KOPT-K1 (cell line): Measurements from ENCODE around the gene SYNDIG1.

ENCODE experiments used
- H3K27ac ChIP-seq: fragments of 200-600 bp; sonication (generic); 2 replicates; pipeline ENCODE4 v1.5.1; 2016; ENCODE audit warnings: antibody characterized with exemption, mild to moderate bottlenecking, low read depth, low read length; ENCODE audit not compliant: poor library complexity, severe bottlenecking
- H3K36me3 ChIP-seq: fragments of 200-600 bp; sonication (generic); 2 replicates; pipeline ENCODE4 v1.5.1; 2017; ENCODE audit warnings: antibody characterized with exemption, mild to moderate bottlenecking, low read length, moderate library complexity; ENCODE audit not compliant: insufficient read depth
- H3K9me3 ChIP-seq: fragments of 200-600 bp; sonication (generic); 2 replicates; pipeline ENCODE4 v1.5.1; 2017; ENCODE audit warnings: antibody characterized with exemption, low read length, mild to moderate bottlenecking; ENCODE audit not compliant: insufficient read depth, poor library complexity, severe bottlenecking

SYNDIG1 gene

DNA sequence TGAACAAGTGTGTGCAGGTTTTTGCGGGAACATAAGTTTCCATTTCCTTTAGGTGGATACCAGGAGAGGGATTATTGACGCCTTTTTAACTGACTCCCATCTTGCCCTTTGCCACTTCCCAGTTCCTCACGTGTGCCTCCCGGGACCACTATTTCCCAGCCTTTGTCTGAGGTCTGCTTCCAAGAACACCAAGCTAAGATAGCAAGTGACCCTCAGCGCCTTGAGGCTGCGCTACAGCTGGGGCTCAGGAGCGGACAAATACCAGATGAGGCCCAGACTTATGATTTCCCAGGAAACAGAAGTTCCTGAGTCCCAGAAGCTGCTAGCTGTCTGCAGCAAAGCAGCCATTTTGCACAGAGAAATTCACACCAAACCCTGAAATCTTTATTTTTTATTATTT is 216.7 kb downstream of the SYNDIG1 start:
- peaks cover 7% of the 10 kb centered on the region for H3K9me3 ChIP-seq
- H3K27ac ChIP-seq: no peak overlapping the region
- H3K36me3 ChIP-seq: no peaks in the 10 kb centered on the region

DNA sequence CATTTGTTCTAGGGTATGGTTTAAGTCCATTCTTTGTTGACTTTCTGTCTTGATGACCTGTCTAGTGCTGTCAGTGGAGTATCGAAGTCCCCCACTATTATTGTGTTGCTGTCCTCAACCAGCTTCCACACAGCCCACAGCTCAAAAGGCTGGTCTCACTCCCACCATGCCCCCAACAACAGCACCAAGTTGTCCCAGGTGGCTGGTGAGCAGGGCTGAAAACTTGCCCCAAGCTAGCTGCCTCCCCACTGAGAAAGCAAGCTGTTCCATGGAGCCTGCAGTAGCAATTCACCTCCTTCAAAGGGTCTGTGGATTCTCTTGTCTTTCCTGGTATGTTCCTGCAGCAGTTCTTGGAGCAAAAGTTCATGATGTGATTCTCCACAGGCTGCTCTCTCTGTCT is 221.0 kb downstream of the SYNDIG1 start:
- H3K9me3 ChIP-seq: peaks cover 7% of the 10 kb centered on the region
- no peak overlapping the region for H3K27ac ChIP-seq
- no peaks in the 10 kb centered on the region for H3K36me3 ChIP-seq

DNA sequence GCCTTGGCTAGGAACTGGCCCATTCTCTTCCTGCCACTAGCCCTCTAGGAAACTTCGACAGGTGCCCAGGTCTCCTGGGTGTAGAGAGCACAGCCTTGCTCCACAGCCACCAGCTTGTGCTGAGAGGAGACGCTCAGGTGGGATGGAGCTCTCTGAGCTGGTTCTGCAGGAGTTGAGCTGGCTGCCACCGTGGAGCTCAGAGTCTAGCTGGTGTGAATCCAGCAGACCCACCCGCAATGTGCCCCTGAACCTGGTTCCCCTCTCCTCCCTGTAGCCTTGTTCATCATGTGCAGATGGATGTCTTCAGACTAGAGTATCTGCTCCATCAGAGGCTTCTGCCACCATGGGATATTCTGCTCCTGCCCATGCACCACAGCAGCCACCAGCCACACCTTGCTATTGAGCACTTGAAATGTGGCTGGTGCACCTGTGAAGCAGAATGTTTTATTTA is 222.5 kb downstream of the SYNDIG1 start:
- Histone ChIP-seq H3K36me3 (no peaks in the 10 kb centered on the region), H3K9me3 (peaks cover 7% of the 10 kb centered on the region), H3K27ac (no peak overlapping the region)

DNA sequence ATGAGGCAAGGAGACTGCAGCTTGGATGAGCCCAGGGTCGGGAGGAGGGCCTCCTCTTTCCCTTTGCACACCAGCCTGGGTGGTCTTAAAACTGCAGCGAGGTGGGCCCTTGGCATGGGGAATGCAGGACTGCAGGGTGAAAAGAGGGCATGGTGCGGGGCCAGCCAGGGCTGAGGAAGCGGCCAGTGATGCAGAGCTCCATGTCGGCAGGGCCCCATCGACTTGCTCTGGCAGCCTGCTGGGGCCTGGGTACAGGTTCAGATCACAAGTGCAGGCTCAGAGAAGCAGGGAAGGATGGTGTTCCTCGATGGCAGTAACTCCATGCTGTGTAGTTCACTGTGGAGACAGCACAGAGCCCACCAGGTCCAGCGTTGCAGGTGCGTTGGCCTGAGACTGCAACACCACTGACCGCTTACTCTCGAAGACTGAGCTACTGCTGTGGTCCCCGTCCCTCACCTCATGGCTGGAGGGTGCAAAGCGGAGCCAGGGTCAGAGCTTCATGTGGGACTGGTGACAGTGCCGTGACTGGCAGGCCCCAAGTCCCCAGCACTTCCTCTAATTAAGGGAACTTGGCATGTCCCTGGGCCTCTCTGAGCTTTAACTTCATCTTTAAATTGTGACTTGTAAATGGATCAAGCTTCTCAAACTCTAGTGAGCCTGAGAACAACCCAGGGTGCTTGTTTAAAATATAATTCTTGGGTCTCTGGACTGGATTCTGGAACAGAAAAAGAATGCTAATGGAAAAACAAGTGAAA is 223.2 kb downstream of the SYNDIG1 start:
- Histone ChIP-seq H3K36me3 (no peaks in the 10 kb centered on the region), H3K27ac (no peak overlapping the region), H3K9me3 (peaks cover 5% of the 10 kb centered on the region)

DNA sequence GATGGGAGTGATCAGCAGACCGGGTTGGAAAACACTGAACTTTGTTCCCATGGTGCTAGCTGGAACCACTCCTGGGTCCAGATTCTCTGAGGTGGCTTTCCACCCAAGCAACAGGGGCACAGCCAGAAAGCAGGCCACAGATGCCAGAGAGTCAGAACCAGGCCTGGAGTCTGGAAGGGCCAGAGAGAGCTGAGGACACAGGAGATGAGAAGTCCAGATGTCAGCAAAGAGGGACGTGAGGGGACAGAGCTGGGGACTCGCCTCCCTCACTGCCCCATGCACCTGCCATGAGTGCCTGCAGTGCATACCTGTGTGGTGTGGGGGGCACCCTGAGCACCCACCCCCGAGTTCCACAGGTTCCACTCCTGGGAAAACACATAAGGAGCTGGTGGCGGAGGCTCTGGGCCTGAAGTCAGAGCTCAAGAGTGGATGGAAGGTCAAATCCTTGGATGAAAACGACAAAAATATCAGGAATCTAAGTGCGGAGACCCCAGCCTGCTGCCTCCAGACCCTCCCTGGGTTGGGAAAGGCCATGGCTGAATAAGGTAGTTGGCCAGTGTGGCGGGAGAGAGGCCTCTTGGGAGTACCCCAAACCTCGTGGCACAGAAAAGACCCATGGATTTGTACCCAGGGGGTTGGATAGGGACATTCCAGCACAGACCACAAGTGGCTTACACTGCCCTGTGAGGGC is 224.2 kb downstream of the SYNDIG1 start:
- H3K36me3 ChIP-seq: no peaks in the 10 kb centered on the region
- H3K27ac ChIP-seq: no peak overlapping the region
- H3K9me3 ChIP-seq: no peaks in the 10 kb centered on the region

DNA sequence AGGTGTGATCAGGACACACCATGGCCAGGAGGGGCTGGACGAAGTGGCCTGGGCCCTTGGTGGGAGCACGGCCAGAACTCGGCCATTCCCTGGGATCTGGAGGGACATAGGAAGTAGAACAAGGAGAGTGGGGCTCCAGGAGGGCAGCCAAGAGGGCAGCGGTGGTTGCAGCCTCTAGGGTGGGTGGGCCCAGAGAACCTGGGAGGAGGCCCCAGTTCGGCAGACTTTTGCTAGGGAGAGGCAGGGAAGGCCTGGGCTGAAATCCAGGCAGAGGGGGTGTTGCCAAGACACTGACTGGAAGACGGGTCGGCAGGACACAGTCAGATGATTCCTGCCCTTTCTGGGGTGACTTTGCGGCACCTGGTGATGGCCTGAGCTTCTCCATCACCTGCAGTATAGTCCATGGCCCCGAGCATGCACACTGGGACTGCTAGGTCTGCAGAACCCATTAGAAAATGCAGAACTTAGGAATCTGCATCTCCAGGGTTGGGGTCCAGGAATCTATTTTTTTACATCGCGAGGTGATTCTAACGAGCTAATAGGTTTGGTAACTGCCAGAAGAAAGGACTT is 224.8 kb downstream of the SYNDIG1 start:
- no peak overlapping the region for H3K27ac ChIP-seq
- H3K9me3 ChIP-seq: no peaks in the 10 kb centered on the region
- H3K36me3 ChIP-seq: no peaks in the 10 kb centered on the region

DNA sequence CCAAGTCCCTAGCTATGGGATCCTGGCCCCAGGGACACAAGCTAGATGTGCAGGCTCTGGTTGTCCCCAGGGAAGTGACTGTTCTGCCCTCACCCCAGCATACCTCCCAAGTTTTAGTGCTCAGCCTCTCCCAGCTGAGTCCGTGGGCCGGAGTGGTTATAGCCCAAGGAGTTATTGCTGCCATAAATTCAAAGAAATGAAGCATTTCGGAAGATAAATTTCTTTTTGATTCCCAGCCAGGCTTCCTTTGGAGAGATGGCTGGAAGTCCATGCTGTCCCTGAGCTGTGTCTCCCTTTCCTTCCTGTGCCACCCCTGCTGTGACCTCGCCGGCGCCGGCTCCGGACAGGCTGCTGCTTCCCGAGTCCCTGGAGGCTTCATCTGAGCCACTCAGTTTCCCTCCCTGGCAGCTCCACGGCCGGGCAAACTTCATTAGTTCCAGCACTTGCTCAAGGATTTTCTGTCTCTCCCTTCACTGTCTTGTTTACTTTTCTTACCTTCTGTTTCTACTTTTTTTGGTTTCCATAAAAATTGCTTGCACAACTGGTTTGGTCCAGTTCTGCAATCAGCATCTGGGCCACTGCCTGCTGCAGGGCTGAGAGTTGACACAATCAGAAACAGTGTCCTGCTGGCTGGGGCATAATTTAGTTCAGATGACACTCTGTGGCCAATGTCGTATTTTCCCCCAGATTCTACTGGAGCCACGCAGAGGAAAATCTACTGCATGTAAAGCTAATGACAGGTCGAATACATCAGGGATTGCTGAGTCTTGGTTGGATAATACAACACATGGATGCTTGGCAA is 225.5 kb downstream of the SYNDIG1 start:
- no peak overlapping the region for H3K27ac ChIP-seq
- no peaks in the 10 kb centered on the region for H3K36me3 ChIP-seq
- no peaks in the 10 kb centered on the region for H3K9me3 ChIP-seq

DNA sequence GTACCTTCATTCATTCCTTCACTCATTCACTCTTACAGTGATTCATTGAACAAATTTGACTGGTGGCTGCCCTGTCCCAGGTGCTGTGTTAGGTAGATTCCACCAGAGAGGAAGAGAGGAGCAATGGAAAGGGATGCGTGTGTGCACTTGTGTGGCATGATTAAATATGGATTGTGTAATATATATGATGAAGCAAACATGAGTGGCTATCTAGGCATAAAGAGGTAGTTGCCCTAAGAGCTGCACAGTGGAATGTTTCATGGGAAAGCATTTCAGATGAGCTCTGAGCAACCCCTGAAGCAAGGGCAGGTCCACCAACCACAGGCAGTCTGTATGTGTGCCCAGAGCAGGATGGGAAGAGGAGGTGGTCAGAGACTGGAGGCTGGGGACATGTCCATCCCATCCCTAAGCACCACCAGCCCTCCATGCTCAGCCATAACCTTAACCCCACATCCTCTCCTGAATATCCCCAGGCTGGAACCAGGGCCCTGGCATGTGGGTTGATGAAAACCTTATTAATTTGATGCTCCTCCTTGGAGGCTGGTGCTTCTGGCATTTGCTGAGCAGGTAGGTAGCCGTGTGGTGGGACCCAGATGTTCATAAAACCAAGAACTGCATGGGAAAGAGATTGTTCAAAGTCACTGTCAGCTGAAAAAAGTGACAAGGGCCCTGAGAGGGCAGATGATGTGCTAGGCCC is 226.2 kb downstream of the SYNDIG1 start:
- H3K36me3 ChIP-seq: no peaks in the 10 kb centered on the region
- H3K9me3 ChIP-seq: no peaks in the 10 kb centered on the region
- no peak overlapping the region for H3K27ac ChIP-seq

DNA sequence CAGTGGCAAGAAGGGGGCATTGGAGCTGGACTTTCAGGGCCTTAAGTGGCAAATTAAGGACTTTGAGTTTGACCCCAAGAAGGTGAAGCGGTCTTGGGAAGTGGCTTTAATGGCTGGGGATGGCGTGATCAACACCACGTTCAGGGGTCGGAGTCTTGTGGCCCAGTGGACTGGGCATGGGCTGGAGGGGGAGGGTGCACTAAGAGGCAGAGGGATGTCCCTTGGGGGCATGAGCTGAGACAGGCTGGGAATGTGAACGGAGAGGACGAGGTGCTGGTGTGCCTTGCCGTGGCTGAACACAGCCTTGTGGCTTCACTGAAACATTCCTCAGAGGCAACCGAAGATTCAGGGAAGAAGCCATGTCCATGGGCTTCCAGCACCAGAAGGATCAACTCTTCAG is 227.0 kb downstream of the SYNDIG1 start:
- H3K27ac ChIP-seq: no peak overlapping the region
- no peaks in the 10 kb centered on the region for H3K36me3 ChIP-seq
- H3K9me3 ChIP-seq: no peaks in the 10 kb centered on the region

DNA sequence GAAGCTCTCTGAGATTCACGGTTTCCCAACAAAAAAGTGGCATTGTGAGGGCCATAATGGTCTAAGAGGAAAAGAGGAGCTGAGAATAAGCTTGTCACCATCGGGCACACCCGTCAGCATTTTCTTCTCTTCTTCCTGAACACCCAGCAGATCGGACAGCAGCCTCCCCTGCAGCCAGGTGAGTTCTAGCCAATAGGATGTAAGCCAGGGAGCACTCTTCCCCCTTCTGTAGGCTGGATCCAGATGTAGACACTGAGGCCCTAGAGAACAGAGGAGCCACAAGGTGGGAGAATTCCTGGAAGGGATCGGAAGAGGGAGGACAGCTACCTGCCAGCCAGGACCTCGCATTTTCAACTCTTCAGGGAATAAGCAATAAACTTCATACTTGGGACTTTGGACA is 228.0 kb downstream of the SYNDIG1 start:
- no peaks in the 10 kb centered on the region for H3K9me3 ChIP-seq
- H3K27ac ChIP-seq: no peak overlapping the region

DNA sequence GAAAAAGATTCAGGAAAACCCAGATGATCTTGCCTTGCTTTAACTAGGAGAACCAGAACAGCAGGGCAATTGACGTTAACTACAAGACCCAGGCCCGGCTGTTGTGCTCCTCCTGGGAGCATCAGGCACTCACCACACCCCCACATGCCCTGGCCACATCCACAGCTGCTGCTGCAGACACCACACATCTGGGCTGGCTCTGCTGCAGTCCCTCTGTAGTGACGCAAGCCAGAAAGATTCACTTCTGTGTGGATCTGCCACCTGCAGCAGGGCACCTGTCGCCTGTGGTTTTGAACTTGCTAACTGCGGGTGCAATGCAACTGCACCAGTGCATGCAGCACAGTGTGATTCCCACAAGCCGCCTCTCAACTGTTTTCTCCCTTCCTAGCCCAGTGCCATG is 228.8 kb downstream of the SYNDIG1 start:
- Histone ChIP-seq H3K36me3 (no peaks in the 10 kb centered on the region), H3K9me3 (no peaks in the 10 kb centered on the region), H3K27ac (no peak overlapping the region)

More for the DNA sequence above, 228.0 kb downstream of the SYNDIG1 start:
- no peaks in the 10 kb centered on the region for H3K36me3 ChIP-seq

DNA sequence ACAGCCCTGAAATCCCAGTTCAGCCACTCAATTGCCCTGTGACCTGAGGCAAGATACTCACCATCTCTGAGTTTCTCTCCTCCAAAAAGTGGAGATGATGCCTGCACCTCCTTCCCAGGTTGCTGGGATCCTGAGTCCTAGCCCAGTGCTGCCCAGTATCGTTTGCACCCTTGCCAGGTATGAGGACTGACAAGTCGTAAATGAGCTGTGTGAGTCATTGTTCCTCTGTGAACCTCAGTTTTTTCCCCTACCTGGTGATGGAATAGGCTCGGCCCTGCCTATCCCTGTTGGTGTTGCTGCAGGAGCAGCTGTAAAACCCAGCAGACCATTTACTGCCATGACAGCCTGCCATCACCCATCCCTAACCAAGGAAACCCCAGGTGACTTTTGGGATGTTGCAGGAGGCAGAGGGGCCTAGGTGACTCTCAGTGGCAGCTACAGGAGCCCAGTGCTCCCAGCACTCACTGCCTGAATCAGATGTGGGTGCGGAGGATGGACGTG is 229.3 kb downstream of the SYNDIG1 start:
- Histone ChIP-seq H3K27ac (no peak overlapping the region), H3K9me3 (no peaks in the 10 kb centered on the region), H3K36me3 (no peaks in the 10 kb centered on the region)

DNA sequence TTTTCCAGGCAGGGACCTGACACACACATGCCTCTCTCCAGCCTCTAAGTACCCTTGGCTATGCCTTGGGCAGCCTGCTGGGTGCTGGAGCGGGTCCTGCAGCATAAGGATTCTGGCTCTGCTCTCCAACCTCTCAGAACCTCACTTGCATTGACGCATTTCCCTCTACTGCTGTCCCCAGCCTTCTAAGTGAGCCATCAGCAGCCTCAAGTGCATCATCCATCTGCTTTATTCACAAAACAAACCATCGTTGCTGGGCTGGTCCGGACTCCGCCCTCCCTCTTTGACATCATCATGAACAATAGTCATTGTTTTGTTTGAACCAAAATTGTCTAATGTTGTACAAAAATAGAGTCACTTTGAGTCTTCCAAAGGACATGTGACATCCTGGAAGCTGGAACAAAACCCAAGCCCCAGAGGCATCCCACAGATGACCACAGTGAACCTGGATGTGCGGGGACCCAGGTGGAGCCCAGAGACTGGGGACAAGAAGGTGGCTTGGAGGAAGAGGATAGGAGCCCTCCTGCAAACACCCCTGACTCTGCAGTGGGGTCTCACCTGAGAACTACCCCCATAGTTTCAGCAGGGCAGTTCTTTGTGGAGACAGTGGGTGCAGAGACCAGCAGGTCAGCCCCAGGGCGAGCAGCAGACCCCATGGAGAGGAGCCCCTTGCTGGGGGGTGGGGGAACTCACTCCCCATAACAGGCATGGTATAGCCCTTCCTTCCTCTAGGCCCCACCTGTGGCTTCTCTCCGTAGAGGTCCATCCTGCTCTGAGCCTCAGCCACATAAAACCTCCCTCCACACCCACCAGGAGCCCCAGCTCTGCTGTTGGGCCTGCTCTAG is 230.1 kb downstream of the SYNDIG1 start:
- H3K36me3 ChIP-seq: no peaks in the 10 kb centered on the region
- no peaks in the 10 kb centered on the region for H3K9me3 ChIP-seq
- H3K27ac ChIP-seq: no peak overlapping the region
